Uterus (tissue), 4 donors: ENCODE measurements around the gene SLITRK2. TPM values are rescaled to one million over a fixed set of nuclear protein-coding genes. Genes with fewer than 3 reads are reported as not detected.

Source experiments
- DNase-seq, 2 donors: peaks; one replicate each; pipeline ENCODE4 v3.0.0-alpha.2; 2019 to 2020
- H3K27ac ChIP-seq, 2 donors: fragments of 200-600 bp; sonication (generic); 1 replicate in 1 of 2; 2 replicates in 1 of 2; pipeline ENCODE4 v1.5.1; 2016 to 2018
- H3K27me3 ChIP-seq, 2 donors: fragments of 200-600 bp; sonication (generic); one replicate each; pipeline ENCODE4 v1.5.1; 2018 to 2019; ENCODE audit warnings: control low read depth in 1 of 2
- H3K36me3 ChIP-seq, 2 donors: fragments of 200-600 bp; sonication (generic); one replicate each; pipeline ENCODE4 v1.5.1; 2019; ENCODE audit warnings: control low read depth in 1 of 2
- H3K4me1 ChIP-seq, 2 donors: fragments of 200-600 bp; sonication (generic); one replicate each; pipeline ENCODE4 v1.5.1; 2018 to 2019; ENCODE audit warnings: control low read depth in 1 of 2
- H3K4me3 ChIP-seq, 2 donors: fragments of 200-600 bp; sonication (generic); 1 replicate in 1 of 2; 2 replicates in 1 of 2; pipeline ENCODE4 v1.5.1; 2018 to 2019; ENCODE audit warnings: mild to moderate bottlenecking in 1 of 2
- H3K9me3 ChIP-seq, 2 donors: fragments of 200-600 bp; sonication (generic); one replicate each; pipeline ENCODE4 v1.5.1; 2019; ENCODE audit warnings: control low read depth in 1 of 2
- CTCF ChIP-seq, 4 experiments: fragments of 200-600 bp in 2 of 4; fragments of 450-650 bp in 2 of 4; sonication (generic) in 2 of 4; IDR thresholded peaks; one replicate each; pipeline ENCODE4 v1.5.1; 2016 to 2019; ENCODE audit warnings: antibody characterized with exemption in 4 of 4, mild to moderate bottlenecking in 2 of 4, moderate library complexity in 1 of 4
- POLR2A ChIP-seq, 2 donors: fragments of 450-650 bp; IDR thresholded peaks; one replicate each; pipeline ENCODE4 v1.6.1; 2016; ENCODE audit warnings: antibody characterized with exemption in 2 of 2, mild to moderate bottlenecking in 1 of 2, moderate library complexity in 1 of 2
- intact Hi-C: fragments of 100-400 bp; cut with DNase I; formaldehyde crosslinking; loops from one replicate; pipeline ENCODE4 v1.15.1; 2023; ENCODE audit warnings: low total_unique reads
- total RNA-seq, 4 donors: library from RNA; depleted of rRNA in 3 of 4; stranded (reverse); fragments of >200 nt in 3 of 4; gene quantifications; one replicate each; pipeline versions ENCODE4 v1.1.0 to v1.2.4, GENCODE V29; 2014 to 2023
- donor health status: DM: yes; HTN: yes; CAD: no.

The SLITRK2 gene
- total RNA-seq, 4 donors from 2014 or later: 0.37 to 2.1 (median 0.59) TPM; not detected in 1

- no peak for DNase-seq
- Histone ChIP-seq H3K27ac (no peak overlapping the region), H3K4me1 (no peaks in the 10 kb centered on the region), H3K9me3 (no peaks in the 10 kb centered on the region), H3K36me3 (no peaks in the 10 kb centered on the region), H3K4me3 (peak overlapping the region in 1 of 2 donors; percentile 14), H3K27me3 (no peaks in the 10 kb centered on the region)
- TF ChIP-seq POLR2A (IDR thresholded peaks at IDR 0.05) (no peak), CTCF (IDR thresholded peaks at IDR 0.05) (no peak)
- intact Hi-C loops: no loop called here
Observed at GRCh38 chrX:145816601-145817315, 871 bp upstream of the SLITRK2 start.

DNA sequence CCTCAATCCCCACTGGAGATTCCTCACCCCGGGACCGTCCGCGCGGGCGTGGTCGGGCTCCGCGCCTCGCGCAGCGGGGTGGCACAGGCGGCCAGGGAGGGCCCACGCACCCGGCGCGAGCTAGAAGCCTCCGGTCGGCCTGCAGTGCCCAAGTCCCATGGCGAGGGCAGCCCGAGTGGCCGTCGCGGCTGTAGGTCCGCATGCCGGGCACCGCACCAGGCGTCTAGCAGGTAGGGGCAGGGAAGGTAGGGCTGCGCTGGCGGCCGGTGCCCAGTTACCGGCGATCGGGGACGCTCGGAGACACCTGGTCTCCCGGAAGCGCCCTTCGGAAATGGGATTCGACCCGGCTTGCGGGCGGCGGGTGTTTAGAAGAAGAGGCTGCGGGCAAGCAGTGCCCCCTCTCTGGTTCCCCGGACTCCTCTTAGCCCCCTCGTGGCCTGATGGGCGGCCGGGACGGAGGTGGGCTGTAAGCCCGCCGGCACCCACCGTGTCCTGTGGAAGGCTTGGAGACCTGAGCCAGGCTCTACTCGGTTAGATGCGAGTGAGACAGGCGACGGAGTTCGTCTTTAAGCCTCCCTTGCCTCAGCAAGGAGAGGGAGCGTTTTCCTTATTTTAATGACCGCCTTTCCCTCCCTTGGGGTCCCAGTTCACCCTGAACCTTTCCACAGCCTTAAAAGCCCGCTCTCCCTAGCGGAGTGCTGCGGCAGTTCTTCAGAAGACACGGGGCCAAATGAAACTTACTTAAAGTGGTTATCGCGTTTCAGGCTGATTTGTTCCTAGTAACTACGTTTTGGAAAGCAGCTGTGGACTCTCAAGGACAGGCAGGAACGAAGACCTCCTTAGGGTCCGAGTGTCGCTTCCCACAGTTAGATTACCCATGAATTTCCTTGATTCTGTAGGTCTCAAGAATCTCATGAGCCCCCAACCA, 821 bp downstream of the SLITRK2 start:
- TF ChIP-seq CTCF (IDR thresholded peaks at IDR 0.05) (no peak), POLR2A (IDR thresholded peaks at IDR 0.05) (no peak)
- Histone ChIP-seq H3K4me3 (peak overlapping the region in 1 of 2 donors; percentile 9), H3K36me3 (no peaks in the 10 kb centered on the region), H3K9me3 (no peaks in the 10 kb centered on the region), H3K4me1 (no peaks in the 10 kb centered on the region), H3K27ac (no peak overlapping the region), H3K27me3 (no peaks in the 10 kb centered on the region)
- peak in 1 of 2 donors; percentile 12 for DNase-seq
- intact Hi-C loops: no loop called here

DNA sequence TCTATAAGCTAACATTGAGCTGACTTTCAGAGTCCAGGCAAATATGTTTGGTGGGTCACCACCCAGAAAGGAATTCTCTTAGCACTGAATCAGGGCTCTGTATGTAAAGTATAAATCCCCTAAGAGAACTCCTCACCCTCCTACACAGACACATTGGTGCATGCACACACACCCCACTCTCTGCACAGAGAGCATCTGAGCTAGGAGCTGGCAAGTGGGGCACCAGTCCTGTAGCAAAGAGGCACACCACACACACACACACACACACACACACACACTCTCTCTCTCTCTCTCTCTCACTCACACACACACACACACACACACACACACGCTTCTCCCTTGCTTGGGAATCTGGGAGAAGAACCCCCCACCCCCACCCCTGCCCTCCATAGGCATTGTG, 3.2 kb downstream of the SLITRK2 start:
- intact Hi-C loops: no loop called here
- Histone ChIP-seq H3K9me3 (no peaks in the 10 kb centered on the region), H3K4me1 (no peaks in the 10 kb centered on the region), H3K27ac (no peak overlapping the region), H3K36me3 (no peaks in the 10 kb centered on the region), H3K27me3 (no peaks in the 10 kb centered on the region), H3K4me3 (no peak overlapping the region)
- DNase-seq: no peak
- TF ChIP-seq CTCF (IDR thresholded peaks at IDR 0.05) (no peak), POLR2A (IDR thresholded peaks at IDR 0.05) (no peak)

GRCh38 chrX:145821291-145821897, 3.8 kb downstream of the SLITRK2 start:
- Histone ChIP-seq H3K27me3 (no peaks in the 10 kb centered on the region), H3K9me3 (no peaks in the 10 kb centered on the region), H3K36me3 (no peaks in the 10 kb centered on the region), H3K27ac (no peak overlapping the region), H3K4me3 (no peak overlapping the region), H3K4me1 (no peaks in the 10 kb centered on the region)
- intact Hi-C loops: no loop called here
- DNase-seq: no peak
- TF ChIP-seq CTCF (IDR thresholded peaks at IDR 0.05): no peak
- no peak for TF ChIP-seq POLR2A (IDR thresholded peaks at IDR 0.05)
